ENCODE measurements around the gene SNAP47.

The SNAP47 gene

GRCh38 chr1:227768640-227769039 is 33.4 kb downstream of the SNAP47 start:
- no peak for DNase-seq (ENCODE audit: low spot score)

DNA sequence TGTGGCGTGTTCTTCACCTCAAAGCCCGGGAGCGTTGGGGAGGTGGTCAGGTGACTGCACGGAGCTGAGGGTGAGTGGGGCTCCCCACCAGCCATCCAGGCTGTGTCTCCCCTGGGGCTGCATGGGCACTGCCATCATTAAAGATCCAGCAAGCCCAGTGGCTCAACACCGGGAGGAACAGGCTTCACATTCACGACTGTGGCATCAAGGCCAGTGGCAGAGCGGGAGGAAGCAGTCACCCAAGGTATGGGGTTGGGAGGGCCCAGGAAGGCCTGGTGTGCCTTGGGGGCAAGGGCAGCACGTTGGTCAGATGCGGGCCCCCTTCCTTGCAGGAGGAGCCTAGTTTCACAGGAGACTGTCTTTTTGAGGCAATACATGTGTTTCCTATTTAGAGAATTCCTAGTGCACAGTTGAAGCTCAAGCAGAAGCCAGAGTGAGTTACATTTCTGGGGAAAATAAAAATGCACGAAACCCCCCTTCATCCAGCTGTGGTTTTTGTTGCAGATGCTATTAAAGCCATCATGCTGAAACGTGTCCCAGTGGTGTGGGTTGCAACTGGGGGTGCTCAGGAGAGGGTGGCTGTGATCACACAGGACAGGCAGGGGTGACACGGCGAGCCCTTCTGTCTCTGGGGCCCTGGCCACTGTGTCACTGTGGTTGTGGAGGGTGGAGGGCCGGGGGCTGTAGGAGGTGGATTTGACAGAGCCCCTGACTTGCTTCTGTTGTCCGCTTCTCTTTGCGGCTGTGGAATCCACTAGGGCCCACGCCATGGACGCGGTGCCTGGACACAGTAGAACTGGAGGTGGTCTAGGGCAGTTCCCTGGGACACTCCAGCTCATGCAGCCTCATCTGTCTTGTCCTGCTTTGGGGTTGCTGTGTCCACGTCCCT is 34.1 kb downstream of the SNAP47 start:
- DNase-seq (ENCODE audit: low spot score) = no peak

GRCh38 chr1:227769936-227770494 is 34.8 kb downstream of the SNAP47 start:
- DNase-seq (ENCODE audit: low spot score) = no peak

GRCh38 chr1:227770812-227771211 is 35.6 kb downstream of the SNAP47 start:
- no peak for DNase-seq (ENCODE audit: low spot score)

DNA sequence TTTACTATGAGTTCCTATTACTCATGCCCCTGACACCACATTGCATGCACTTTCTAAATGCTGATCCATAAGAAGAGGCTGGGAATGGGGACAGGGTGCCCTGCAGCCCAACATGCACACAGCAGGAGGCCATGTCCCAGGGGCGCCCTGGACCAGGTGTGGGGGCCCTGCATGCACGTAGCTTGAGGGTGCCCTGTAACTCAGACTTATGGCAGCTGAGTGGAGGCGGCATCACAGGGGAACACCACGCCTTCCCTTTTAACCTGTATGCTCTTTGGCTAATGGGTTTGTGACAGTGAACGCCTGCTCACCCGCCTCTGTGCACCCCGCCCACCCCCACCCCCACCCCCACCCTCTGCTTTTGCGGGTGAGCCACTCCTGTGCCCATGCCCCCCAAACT is 36.1 kb downstream of the SNAP47 start:
- no peak for DNase-seq (ENCODE audit: low spot score)

DNA sequence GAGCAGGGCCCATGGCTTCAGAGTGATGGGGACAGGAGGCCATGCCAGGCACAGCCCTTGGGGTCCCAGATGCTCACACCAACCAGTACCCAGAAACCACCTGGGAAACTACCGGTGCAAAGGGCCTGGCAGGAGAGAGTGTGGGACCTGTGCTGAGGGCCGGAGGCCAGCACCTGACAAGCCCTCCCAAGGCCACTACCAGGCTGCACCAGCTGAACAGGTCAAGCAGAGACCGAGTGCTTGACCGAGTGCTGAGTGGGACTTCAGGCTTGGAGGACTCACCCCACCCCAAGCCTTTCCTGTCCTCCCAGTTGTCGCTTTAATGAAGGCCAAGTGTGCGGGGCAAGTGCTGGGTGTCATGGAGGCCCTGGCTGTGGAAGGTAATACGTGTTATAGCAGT is 36.5 kb downstream of the SNAP47 start:
- DNase-seq (ENCODE audit: low spot score) = no peak

- DNase-seq (ENCODE audit: low spot score) = no peak
Measured at GRCh38 chr1:227773558-227773957, 38.3 kb downstream of the SNAP47 start.

DNA sequence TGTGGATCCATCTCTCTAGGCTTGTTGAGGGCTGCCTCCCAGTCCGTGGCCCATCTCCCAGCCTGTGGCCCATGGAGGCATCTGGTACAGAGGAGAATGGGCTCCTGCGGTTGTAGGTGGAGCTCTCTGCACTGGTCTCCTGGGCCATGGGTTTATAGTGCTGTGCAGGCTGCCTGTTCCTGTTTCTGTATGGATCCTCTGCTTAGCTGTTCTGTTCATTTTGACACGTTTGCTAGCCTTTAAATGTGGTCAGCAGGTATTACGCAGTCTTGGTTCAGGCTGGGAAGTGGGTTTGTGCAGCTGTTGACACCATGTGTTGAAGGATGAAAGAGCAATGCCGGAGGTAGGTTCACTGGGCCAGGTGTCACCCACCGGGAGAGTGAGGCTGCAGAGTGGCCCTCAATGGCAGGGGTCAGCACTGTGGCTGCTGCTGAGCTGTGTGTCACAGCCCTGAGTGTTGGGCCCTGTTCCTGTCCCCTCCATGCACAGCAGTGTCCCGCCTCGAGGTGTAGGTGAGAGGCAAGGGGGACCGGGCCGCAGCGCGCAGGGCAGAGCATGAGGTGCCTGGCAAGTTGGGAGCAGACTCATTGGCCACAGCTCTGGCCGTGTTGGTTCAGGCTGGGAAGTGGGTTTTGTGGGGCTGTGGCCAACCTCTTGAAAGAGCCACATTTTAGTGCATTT is 39.0 kb downstream of the SNAP47 start:
- no peak for DNase-seq (ENCODE audit: low spot score)

- no peak for DNase-seq (ENCODE audit: low spot score)
Measured at GRCh38 chr1:227774821-227775661, 39.8 kb downstream of the SNAP47 start.

- no peak for DNase-seq (ENCODE audit: low spot score)
Measured at GRCh38 chr1:227775841-227776240, 40.6 kb downstream of the SNAP47 start.

DNA sequence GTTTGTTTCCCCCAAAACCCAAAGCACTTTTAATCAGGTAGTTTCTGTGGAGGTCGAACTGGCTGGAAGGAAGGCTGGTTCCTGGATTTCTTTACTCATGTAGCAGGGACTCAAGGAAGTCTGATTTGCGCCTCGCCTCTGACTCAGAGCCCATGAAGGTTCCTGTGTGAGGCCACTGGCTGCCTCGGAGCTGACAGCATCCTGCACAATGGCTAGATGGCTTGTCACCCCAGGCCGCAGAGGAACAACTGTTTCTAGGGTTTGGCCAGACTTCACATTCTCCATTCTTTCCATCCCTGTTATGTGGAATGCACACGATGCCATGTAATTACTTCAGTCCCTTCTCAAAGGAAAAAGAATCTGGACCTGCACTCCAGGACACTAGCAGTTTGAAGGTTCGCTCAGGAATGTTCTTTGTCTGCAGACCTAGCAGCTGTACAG is 41.1 kb downstream of the SNAP47 start:
- no peak for DNase-seq (ENCODE audit: low spot score)

GRCh38 chr1:227777156-227777555 is 41.9 kb downstream of the SNAP47 start:
- DNase-seq (ENCODE audit: low spot score) = no peak

- no peak for DNase-seq (ENCODE audit: low spot score)
Measured at GRCh38 chr1:227777646-227778045, 42.4 kb downstream of the SNAP47 start.

DNA sequence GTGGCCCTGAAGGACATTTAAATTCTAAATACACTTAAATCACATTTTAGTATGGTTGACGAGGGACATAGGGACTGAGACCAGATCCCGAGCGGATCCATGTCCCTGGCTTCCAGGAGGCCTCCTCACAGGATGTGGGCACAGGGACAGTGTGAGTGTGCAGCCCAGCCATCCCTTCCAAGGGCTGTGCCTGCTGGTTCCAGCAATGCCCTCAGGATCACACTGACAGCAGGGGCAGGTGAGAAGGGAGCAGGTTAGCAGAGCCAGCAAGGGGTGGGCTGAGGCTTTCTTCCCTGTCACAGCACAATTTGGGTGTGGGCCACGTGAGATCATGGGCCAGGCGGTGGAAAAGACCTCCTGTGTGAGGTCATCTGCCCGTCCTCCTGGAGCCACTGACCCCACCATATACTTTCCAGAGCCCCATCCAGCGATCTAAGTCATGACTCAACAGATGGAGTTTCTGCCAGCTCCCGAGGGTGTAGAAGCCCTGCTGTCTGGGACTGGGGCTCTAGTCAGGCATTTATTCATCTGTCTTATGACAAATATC is 43.2 kb downstream of the SNAP47 start:
- DNase-seq (ENCODE audit: low spot score) = no peak

GRCh38 chr1:227779021-227779441 is 43.8 kb downstream of the SNAP47 start:
- no peak for DNase-seq (ENCODE audit: low spot score)

GRCh38 chr1:227779685-227780084 is 44.5 kb downstream of the SNAP47 start:
- DNase-seq (ENCODE audit: low spot score) = no peak

DNA sequence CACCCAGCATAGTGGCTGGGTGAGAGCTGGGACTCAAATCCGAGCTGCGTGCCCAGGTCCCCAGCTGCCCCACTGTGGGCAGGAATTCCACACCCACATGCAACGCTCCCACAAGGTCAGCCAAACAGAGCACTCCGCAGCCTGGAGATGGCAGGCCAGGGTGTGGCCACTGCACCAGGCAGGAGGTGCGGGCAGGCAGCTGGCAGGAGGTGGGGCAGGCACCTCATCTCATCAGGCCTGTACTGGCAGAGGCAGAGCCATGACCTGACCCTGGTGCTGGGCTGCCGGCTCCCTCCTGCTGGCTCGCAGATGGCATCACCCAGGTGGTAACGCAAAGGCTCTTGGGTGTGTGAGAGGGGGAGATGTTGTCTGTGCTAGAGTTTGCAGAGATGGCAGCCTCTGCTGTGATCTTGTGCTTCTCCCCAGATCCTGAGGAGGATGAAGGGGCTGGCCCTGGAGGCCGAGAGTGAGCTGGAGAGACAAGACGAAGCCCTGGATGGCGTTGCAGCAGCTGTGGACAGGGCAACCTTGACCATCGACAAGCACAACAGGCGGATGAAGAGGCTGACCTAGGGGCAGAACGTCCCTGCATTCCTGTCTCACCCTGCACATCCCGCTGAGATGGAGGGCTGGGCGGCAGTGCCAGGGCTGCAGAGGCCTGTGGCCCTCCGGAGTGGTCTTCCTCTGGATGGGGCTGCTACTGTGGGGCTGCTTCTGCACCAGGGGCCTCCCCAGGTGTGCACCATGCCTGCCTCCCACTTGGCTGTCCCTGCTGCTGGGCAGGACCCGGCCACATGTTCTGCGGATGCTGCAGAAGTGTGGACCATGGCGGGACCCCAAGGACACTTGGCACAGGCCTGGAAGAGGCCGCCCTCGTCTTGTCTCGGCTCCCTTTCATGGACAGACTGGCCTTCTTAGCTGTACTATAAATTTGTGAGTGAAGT is 45.1 kb downstream of the SNAP47 start:
- no peak for DNase-seq (ENCODE audit: low spot score)

DNA sequence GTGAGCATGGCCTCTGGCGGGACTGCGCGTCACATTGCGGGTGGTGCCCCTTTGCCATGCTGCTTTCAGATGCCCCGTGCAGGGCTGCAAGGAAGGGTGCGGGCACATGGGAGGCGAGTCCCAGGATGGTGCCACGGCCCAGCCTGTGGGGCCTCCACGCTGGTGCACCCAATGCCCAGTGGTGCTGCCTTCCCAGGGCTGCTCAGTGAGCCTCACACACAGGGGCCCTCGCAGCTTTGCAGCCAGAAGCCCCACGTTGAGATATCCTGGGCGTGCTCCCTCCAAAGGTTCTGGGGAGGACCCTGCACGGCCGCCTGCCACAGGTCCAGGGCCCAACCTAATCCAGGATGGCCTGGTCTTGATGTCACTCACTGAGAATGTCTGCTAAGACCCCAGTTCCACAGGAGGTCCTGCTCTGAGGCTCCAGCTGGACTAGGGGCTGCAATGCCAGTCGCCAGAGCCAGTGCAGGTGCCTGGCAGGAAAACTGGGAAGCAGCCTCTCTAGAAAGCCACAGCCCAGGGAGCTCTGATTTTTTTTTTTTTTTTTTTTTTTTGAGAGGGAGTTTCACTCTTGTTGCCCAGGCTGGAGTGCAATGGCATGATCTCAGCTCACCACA is 46.2 kb downstream of the SNAP47 start:
- DNase-seq (ENCODE audit: low spot score) = no peak

DNA sequence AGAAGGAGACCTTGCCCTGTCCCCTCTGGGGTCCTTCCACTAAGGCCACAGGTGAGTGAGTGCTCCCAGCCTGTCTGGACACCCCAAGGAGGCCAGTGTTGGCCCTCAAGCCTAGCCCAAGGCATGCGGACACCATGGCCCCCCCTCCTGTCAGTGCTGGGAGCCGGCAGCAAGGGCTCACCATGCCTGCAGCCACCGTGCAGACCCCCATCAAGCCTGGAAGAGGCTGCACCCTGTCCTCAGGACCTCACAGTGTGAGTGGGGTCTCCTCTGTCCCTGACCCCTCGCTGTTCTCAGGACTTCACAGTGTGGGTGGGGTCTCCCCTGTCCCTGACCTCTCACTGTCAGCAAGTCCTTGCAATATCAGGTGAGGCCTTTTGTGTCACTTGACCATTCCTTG is 47.0 kb downstream of the SNAP47 start:
- no peak for DNase-seq (ENCODE audit: low spot score)

DNA sequence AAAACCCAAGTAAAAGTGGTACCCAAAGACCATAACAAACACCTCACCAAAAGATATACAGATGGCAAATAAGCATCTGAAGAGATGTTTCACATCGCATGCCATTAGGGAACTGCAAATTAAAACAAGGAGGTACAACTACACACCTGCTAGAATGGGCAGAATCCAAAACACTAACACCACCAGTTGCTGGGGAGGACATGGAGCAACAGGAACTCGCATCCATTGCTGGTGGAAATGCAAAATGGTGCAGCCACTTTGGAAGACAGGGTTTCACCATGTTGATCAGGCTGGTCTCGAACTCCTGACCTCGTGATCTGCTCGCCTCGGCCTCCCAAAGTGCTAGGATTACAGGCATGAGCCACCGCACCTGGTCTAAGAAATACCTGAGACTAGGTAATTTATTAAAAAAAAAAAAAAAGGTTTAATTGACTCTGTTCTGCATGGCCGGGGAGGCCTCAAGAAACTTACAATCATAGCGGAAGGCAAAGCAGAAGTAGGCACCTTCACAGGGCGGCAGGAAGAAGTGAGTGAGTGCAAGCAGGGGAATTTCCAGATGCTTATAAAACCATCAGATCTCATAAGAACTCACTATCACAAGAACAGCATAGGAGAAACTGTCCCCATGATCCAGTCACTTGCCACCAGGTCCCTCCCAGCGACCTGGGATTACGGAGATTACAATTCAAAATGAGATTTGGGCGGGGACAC is 50.0 kb downstream of the SNAP47 start:
- no peak for DNase-seq (ENCODE audit: low spot score)
